H1 (cell line): ENCODE data around the gene RPSA. TPM values are rescaled to one million over a fixed set of nuclear protein-coding genes. Genes with fewer than 3 reads are reported as not detected.

Source experiments
- CTCF ChIA-PET: fragments of 300-600 bp; sonication (Branson Sonifier 250); formaldehyde crosslinking; loops from one replicate; lab custom pipeline; 2021; ENCODE audit not compliant: partially characterized antibody; lab: Charles Lee
- POLR2A ChIA-PET: fragments of 300-600 bp; sonication (Branson Sonifier 250); formaldehyde crosslinking; loops from one replicate; lab custom pipeline; 2021; ENCODE audit warnings: inconsistent platforms; ENCODE audit not compliant: partially characterized antibody; lab: Charles Lee
- DNase-seq, 2 experiments: peaks; one replicate each; pipeline versions ENCODE4 v3.0.0 to v3.0.0-alpha.2; 2010 to 2022; ENCODE audit warnings: low spot score in 2 of 2, low read depth in 1 of 2, mixed read lengths in 1 of 2
- FAIRE-seq: peaks from 2 replicates; lab custom pipeline; 2011; peaks lifted over from hg19 to GRCh38; lab: Jason Lieb, UNC
- H2AFZ ChIP-seq: 2 replicates; pipeline ENCODE4 v1.8.1; 2012; ENCODE audit warnings: low read length, inconsistent platforms
- H2AK5ac ChIP-seq: 2 replicates; pipeline ENCODE4 v1.6.1; 2013; ENCODE audit warnings: low read depth, low read length
- H2BK120ac ChIP-seq: replicated peaks from 2 replicates; pipeline ENCODE3; 2013; ENCODE audit warnings: low read depth, low read length, inconsistent platforms
- H2BK12ac ChIP-seq: 2 replicates; pipeline ENCODE4 v1.6.1; 2013; ENCODE audit warnings: low read depth, low read length
- H2BK15ac ChIP-seq: 2 replicates; pipeline ENCODE4 v1.6.1; 2013; ENCODE audit warnings: low read length
- H2BK20ac ChIP-seq: 2 replicates; pipeline ENCODE4 v1.6.1; 2013; ENCODE audit warnings: low read length
- H2BK5ac ChIP-seq: 2 replicates; pipeline ENCODE4 v1.6.1; 2013; ENCODE audit warnings: low read depth, low read length
- H3K14ac ChIP-seq: 2 replicates; pipeline ENCODE4 v1.6.1; 2013; ENCODE audit warnings: inconsistent platforms; ENCODE audit not compliant: insufficient read length
- H3K18ac ChIP-seq: 2 replicates; pipeline ENCODE4 v1.6.1; 2013; ENCODE audit warnings: low read length; ENCODE audit errors: extremely low read depth
- H3K23ac ChIP-seq: 2 replicates; pipeline ENCODE4 v1.6.1; 2013; ENCODE audit warnings: inconsistent platforms; ENCODE audit not compliant: insufficient read length
- H3K23me2 ChIP-seq: 2 replicates; pipeline ENCODE4 v1.6.1; 2013; ENCODE audit warnings: low read depth, low read length
- H3K27ac ChIP-seq: 2 replicates; pipeline ENCODE4 v1.6.1; 2011; ENCODE audit warnings: low read depth, low read length, inconsistent platforms
- H3K27me3 ChIP-seq, 4 experiments: replicated peaks in 1 of 4; 1 replicate in 1 of 4; 2 replicates in 3 of 4; pipeline versions ENCODE4 v1.6.1 to v1.8.1; 2011 to 2013; ENCODE audit warnings: low read length in 3 of 4, mild to moderate bottlenecking in 3 of 4, inconsistent platforms in 2 of 4, mixed read lengths in 2 of 4, moderate library complexity in 1 of 4; ENCODE audit not compliant: control insufficient read depth in 3 of 4, insufficient read depth in 3 of 4; ENCODE audit errors: extremely low read depth in 1 of 4
- H3K36me3 ChIP-seq, 4 experiments: 2 replicates each; pipeline versions ENCODE4 v1.6.1 to v1.8.1; 2011 to 2013; ENCODE audit warnings: mild to moderate bottlenecking in 4 of 4, low read length in 3 of 4, moderate library complexity in 2 of 4, control low read depth in 1 of 4, inconsistent platforms in 1 of 4; ENCODE audit not compliant: insufficient read depth in 4 of 4, control insufficient read depth in 2 of 4
- H3K4ac ChIP-seq: replicated peaks from 2 replicates; pipeline ENCODE3; 2013; ENCODE audit warnings: low read length, low read depth, mixed read lengths, inconsistent platforms; ENCODE audit not compliant: insufficient read length
- H3K4me1 ChIP-seq, 4 experiments: replicated peaks in 1 of 4; 1 replicate in 1 of 4; 2 replicates in 3 of 4; pipeline versions ENCODE4 v1.6.1 to v1.8.1; 2011 to 2013; ENCODE audit warnings: low read length in 3 of 4, inconsistent platforms in 2 of 4, mixed read lengths in 1 of 4; ENCODE audit not compliant: insufficient read depth in 4 of 4, control insufficient read depth in 3 of 4
- H3K4me2 ChIP-seq, 2 experiments: 2 replicates each; pipeline versions ENCODE4 v1.6.1 to v1.8.1; 2011 to 2013; ENCODE audit warnings: low read depth in 2 of 2, low read length in 2 of 2, control low read depth in 1 of 2, inconsistent platforms in 1 of 2, mild to moderate bottlenecking in 1 of 2; ENCODE audit not compliant: insufficient read depth in 1 of 2
- H3K4me3 ChIP-seq, 4 experiments: fragments of 200-600, 300-600 bp in 1 of 4; sonication (generic), shearing (Covaris generic), sonication (Bioruptor Twin) in 1 of 4; 2 replicates each; pipeline versions ENCODE4 v1.5.1 to v1.8.1; 2011 to 2016; ENCODE audit warnings: low read length in 4 of 4, low read depth in 3 of 4, control low read depth in 2 of 4, inconsistent platforms in 2 of 4, mild to moderate bottlenecking in 2 of 4, mixed read lengths in 1 of 4, moderate library complexity in 1 of 4; ENCODE audit not compliant: insufficient read depth in 2 of 4; ENCODE audit errors: extremely low read depth in 1 of 4
- H3K56ac ChIP-seq: replicated peaks from 2 replicates; pipeline ENCODE3; 2013; ENCODE audit warnings: low read depth, mild to moderate bottlenecking, mixed read lengths, low read length, inconsistent platforms; ENCODE audit not compliant: insufficient read length
- H3K79me1 ChIP-seq: 2 replicates; pipeline ENCODE4 v1.6.1; 2013; ENCODE audit warnings: low read depth, low read length, control low read depth
- H3K79me2 ChIP-seq, 2 experiments: 2 replicates each; pipeline versions ENCODE4 v1.6.1 to v1.8.1; 2012 to 2013; ENCODE audit warnings: low read length in 2 of 2, mild to moderate bottlenecking in 2 of 2, inconsistent platforms in 1 of 2; ENCODE audit not compliant: insufficient read depth in 2 of 2, control insufficient read depth in 1 of 2
- H3K9ac ChIP-seq, 4 experiments: replicated peaks in 1 of 4; 1 replicate in 1 of 4; 2 replicates in 3 of 4; pipeline versions ENCODE4 v1.6.1 to v1.8.1; 2011 to 2013; ENCODE audit warnings: low read depth in 3 of 4, low read length in 3 of 4, control low read depth in 2 of 4, mild to moderate bottlenecking in 2 of 4, moderate library complexity in 2 of 4, inconsistent platforms in 1 of 4; ENCODE audit errors: extremely low read depth in 1 of 4
- H3K9me3 ChIP-seq, 2 experiments: 2 replicates each; pipeline versions ENCODE4 v1.6.1 to v1.8.1; 2012 to 2013; ENCODE audit warnings: mild to moderate bottlenecking in 2 of 2, moderate library complexity in 2 of 2, control low read depth in 1 of 2, inconsistent platforms in 1 of 2, low read depth in 1 of 2, low read length in 1 of 2, mixed read lengths in 1 of 2; ENCODE audit not compliant: insufficient read depth in 2 of 2
- H4K20me1 ChIP-seq, 2 experiments: replicated peaks in 1 of 2; 2 replicates each; pipeline versions ENCODE3 to v1.8.1; 2011 to 2013; ENCODE audit warnings: inconsistent platforms in 2 of 2, low read length in 2 of 2, mild to moderate bottlenecking in 1 of 2; ENCODE audit not compliant: insufficient read depth in 2 of 2, control insufficient read depth in 1 of 2
- H4K5ac ChIP-seq: 2 replicates; pipeline ENCODE4 v1.6.1; 2013; ENCODE audit warnings: low read length, low read depth, mixed read lengths, inconsistent platforms; ENCODE audit not compliant: insufficient read length
- H4K8ac ChIP-seq: 2 replicates; pipeline ENCODE4 v1.8.0; 2013; ENCODE audit warnings: mild to moderate bottlenecking, moderate library complexity, low read length, inconsistent platforms; ENCODE audit not compliant: insufficient read depth; ENCODE audit errors: extremely low read depth
- H4K91ac ChIP-seq: replicated peaks from 2 replicates; pipeline ENCODE3; 2013; ENCODE audit warnings: low read length, mixed read lengths, inconsistent platforms; ENCODE audit not compliant: insufficient read length
- BACH1 ChIP-seq: IDR thresholded peaks from 2 replicates; pipeline ENCODE4 v1.6.1; 2012; ENCODE audit warnings: low read length, improper control_type of control experiment
- CREB1 ChIP-seq: IDR thresholded peaks from 2 replicates; pipeline ENCODE4 v1.6.1; 2012; ENCODE audit warnings: inconsistent platforms
- CTBP2 ChIP-seq: IDR thresholded peaks from 2 replicates; pipeline ENCODE4 v1.7.0; 2011; ENCODE audit warnings: borderline replicate concordance, mild to moderate bottlenecking, moderate library complexity, mixed read lengths, low read length; ENCODE audit not compliant: insufficient read depth, insufficient read length
- FOSL1 ChIP-seq: IDR thresholded peaks from 2 replicates; pipeline ENCODE4 v1.6.1; 2011; ENCODE audit warnings: mild to moderate bottlenecking, low read depth, low read length, moderate library complexity; ENCODE audit not compliant: insufficient read depth
- KDM5A ChIP-seq: fragments of 200-600 bp; IDR thresholded peaks from 2 replicates; pipeline ENCODE4 v1.7.1; 2012; ENCODE audit warnings: mild to moderate bottlenecking, low read length, inconsistent platforms, mixed read lengths
- POLR2AphosphoS5 ChIP-seq: IDR thresholded peaks from 2 replicates; pipeline ENCODE4 v1.6.1; 2011; ENCODE audit warnings: low read depth, low read length
- POU5F1 ChIP-seq: IDR thresholded peaks from 2 replicates; pipeline ENCODE4 v1.6.1; 2011; ENCODE audit warnings: low read depth, mild to moderate bottlenecking, low read length, moderate library complexity
- RNF2 ChIP-seq: fragments of 200-900, 300-1000 bp; sonication (generic); IDR thresholded peaks from 2 replicates; pipeline ENCODE4 v1.7.1; 2016; ENCODE audit warnings: borderline replicate concordance, low read depth, mild to moderate bottlenecking, antibody characterized with exemption, low read length; ENCODE audit not compliant: poor library complexity, severe bottlenecking; ENCODE audit errors: missing control alignments
- SIN3A ChIP-seq, 2 experiments: IDR thresholded peaks in 1 of 2; conservative IDR thresholded peaks in 1 of 2; 2 replicates each; pipeline ENCODE4 v1.6.1; 2011 to 2012; ENCODE audit warnings: low read length in 2 of 2, improper control_type of control experiment in 1 of 2, low read depth in 1 of 2, mild to moderate bottlenecking in 1 of 2
- ZNF274 ChIP-seq: IDR thresholded peaks from 2 replicates; pipeline ENCODE4 v1.7.0; 2012; ENCODE audit warnings: low read length, borderline replicate concordance; ENCODE audit errors: extremely low read depth
- WGBS, 2 experiments: shearing (Covaris generic) in 1 of 2; methylation state at CpG; one replicate each; pipeline versions ENCODE4 v1.1.6 to v1.1.7; 2013 to 2015; ENCODE audit warnings: low lambda C conversion rate in 2 of 2, mixed read lengths in 2 of 2, inconsistent platforms in 1 of 2, low coverage in 1 of 2, missing lambda C conversion rate in 1 of 2; ENCODE audit not compliant: insufficient replicate concordance in 2 of 2, insufficient coverage in 1 of 2, insufficient read length in 1 of 2; ENCODE audit errors: extremely low coverage in 1 of 2, missing lambda C conversion rate in 1 of 2; 5-methylcytosine and 5-hydroxymethylcytosine counted together
- polyA plus RNA-seq, 7 experiments: library from polyadenylated mRNA; depleted of rRNA in 3 of 7; stranded (reverse) in 5 of 7; unstranded in 2 of 7; fragments of >200 nt in 5 of 7; fragments of 200-250 nt in 2 of 7; gene quantifications; 1 replicate in 5 of 7; 2 replicates in 1 of 7; 4 replicates in 1 of 7; pipeline versions ENCODE4 v1.2.1 to v1.2.3, GENCODE V29; 2011 to 2013; ENCODE audit warnings: missing spikeins in 2 of 7, mixed read lengths in 2 of 7
- total RNA-seq: library from RNA; stranded (reverse); fragmentation: NEBNext Ultra II Directional; extraction: Animal tissue kit (Norgen Biotek cat#: 25700); gene quantifications from 2 replicates; pipeline ENCODE4 v1.2.1, GENCODE V29; 2021
- TF ChIP-seq, protein P1 (sequence below): IDR thresholded peaks from 2 replicates; pipeline ENCODE4 v1.6.1; 2011; ENCODE audit warnings: low read length, improper control_type of control experiment

RPSA gene
- total and polyA plus RNA-seq, 2 of the 8 experiments (the other 6 are each of a cell fraction or from before 2014, with no cell fraction given) = 2,661 to 7,468 TPM

DNA sequence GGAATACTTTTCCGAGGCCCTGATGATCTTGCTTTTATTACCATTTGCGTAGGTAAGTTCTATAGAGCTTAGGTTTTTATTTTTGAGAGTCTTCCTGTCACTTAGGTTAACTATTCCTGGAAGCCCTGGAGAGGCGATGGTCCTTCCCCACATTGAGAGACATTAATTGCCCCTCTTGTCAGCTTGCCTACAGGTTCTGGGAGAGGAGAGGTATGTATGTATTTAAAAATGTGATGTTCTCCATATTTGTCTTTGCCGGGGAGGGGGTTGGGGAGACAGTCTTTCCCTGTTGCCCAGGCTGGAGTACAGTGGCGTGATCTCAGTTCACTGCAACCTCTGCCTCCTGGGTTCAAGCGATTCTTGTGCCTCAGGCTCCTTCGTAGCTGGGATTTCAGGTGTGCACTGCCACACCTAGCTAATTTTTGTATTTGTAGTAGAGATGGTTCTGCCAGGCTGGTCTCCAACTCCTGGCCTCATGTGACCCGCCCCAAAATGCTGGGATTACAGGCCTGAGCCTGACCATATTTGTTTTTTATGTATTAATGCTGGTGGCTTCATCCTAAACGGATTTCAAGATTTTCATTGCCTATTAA is 6.2 kb downstream of the RPSA start:
- H3K79me2 ChIP-seq = peaks cover 7 to 25% of the 10 kb centered on the region in 2 experiments; a peak in 3 of 4 replicates
- ChIA-PET CTCF (interaction anchor here (0.9 to 2.5 kb wide), 5 partner anchors 16 to 86 kb away, joined by 3 to 9 read pairs (median 3); no protein-coding TSS in a partner anchor), POLR2A (interaction anchor here (0.6 to 18.6 kb wide), 17 partner anchors 10 to 898 kb away, joined by 3 to 771 read pairs (median 4); partner anchors contain the start of genes RPSA and SLC25A38)
- H3K4ac ChIP-seq = no peak overlapping the region
- H3K79me1 ChIP-seq = 0 out of 2 replicates have a peak, but pooled peaks cover 6% of the 10 kb centered on the region
- H3K27ac ChIP-seq = no peak overlapping the region
- H3K56ac ChIP-seq = no peak overlapping the region
- H3K23me2 ChIP-seq = peaks cover 4% of the 10 kb centered on the region; the same call in 1 of the 2 replicates
- H2BK5ac ChIP-seq = no peak overlapping the region
- no peak overlapping the region for H4K8ac ChIP-seq
- no peak overlapping the region for H3K4me2 ChIP-seq
- H2BK15ac ChIP-seq = no peak overlapping the region
- H3K4me1 ChIP-seq = peaks cover 4 to 10% (median 6%) of the 10 kb centered on the region in 4 experiments
- H3K4me3 ChIP-seq = no peak overlapping the region
- H3K9me3 ChIP-seq = no peaks in the 10 kb centered on the region
- H4K20me1 ChIP-seq = peaks cover 19 to 23% of the 10 kb centered on the region in 2 experiments
- no peak for DNase-seq
- whole genome bisulfite sequencing, 2 experiments = 97% methylated on average over 9 of the region's 9 CpGs; no CpG with 5 or more reads in 1 of the 2 experiments
- H2BK120ac ChIP-seq = no peak overlapping the region
- no peak overlapping the region for H4K5ac ChIP-seq
- H2BK20ac ChIP-seq = no peak overlapping the region
- H3K18ac ChIP-seq = no peak overlapping the region
- H2AFZ ChIP-seq = no peak overlapping the region
- H3K36me3 ChIP-seq = peaks cover 35 to 70% (median 56%) of the 10 kb centered on the region in 4 experiments
- no peak overlapping the region for H3K23ac ChIP-seq
- H2AK5ac ChIP-seq = no peak overlapping the region
- H4K91ac ChIP-seq = no peak overlapping the region
- no peak for FAIRE-seq
- no peak overlapping the region for H3K14ac ChIP-seq
- no peak overlapping the region for H2BK12ac ChIP-seq
- no peak overlapping the region for H3K9ac ChIP-seq
- no peaks in the 10 kb centered on the region for H3K27me3 ChIP-seq
- TF ChIP-seq BACH1 (no peak), KDM5A (no peak), POLR2AphosphoS5 (peak; percentile 68), RNF2 (no peak), ZNF274 (no peak), POU5F1 (no peak), CTBP2 (no peak), FOSL1 (no peak), SIN3A (conservative IDR thresholded peaks at IDR 0.05 in 1 of 2, IDR thresholded peaks at IDR 0.05 in 1 of 2; ENCODE audit: low read depth in 1 of 2, low read length in 2 of 2) (no peak), CREB1 (no peak)
- TF ChIP-seq, protein P1, sequence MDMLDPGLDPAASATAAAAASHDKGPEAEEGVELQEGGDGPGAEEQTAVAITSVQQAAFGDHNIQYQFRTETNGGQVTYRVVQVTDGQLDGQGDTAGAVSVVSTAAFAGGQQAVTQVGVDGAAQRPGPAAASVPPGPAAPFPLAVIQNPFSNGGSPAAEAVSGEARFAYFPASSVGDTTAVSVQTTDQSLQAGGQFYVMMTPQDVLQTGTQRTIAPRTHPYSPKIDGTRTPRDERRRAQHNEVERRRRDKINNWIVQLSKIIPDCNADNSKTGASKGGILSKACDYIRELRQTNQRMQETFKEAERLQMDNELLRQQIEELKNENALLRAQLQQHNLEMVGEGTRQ = no peak
